GM23338 (cell line): ENCODE measurements around the gene BCL2.

Experiments used
- CREB1 ChIP-seq: fragments of 250-450 bp; sonication (Bioruptor Pico); IDR thresholded peaks from 2 replicates; pipeline ENCODE4 v1.5.0; 2020; ENCODE audit warnings: low read depth, mild to moderate bottlenecking, moderate library complexity
- CTCF ChIP-seq, 2 experiments: fragments of 200-600 bp in 1 of 2; sonication (generic) in 1 of 2; conservative IDR thresholded peaks; 2 replicates each; pipeline versions ENCODE4 v1.5.1 to v1.6.1; 2016 to 2017; ENCODE audit warnings: antibody characterized with exemption in 2 of 2, low read depth in 2 of 2, mild to moderate bottlenecking in 2 of 2, moderate library complexity in 1 of 2
- ETS1 ChIP-seq: IDR thresholded peaks from 2 replicates; pipeline ENCODE4 v1.6.1; 2016; ENCODE audit warnings: antibody characterized with exemption
- EZH2 ChIP-seq: fragments of 200-600 bp; sonication (generic); IDR thresholded peaks from one replicate; pipeline ENCODE4 v1.8.0; 2017; ENCODE audit warnings: antibody characterized with exemption, mild to moderate bottlenecking, low read depth; ENCODE audit not compliant: unreplicated experiment
- POLR2AphosphoS5 ChIP-seq: IDR thresholded peaks from 2 replicates; pipeline ENCODE4 v1.6.1; 2016; ENCODE audit warnings: antibody characterized with exemption, low read depth

- TF ChIP-seq CTCF (conservative IDR thresholded peaks at IDR 0.05; ENCODE audit: low read depth in 2 of 2) (no peak), CREB1 (no peak), POLR2AphosphoS5 (no peak), ETS1 (no peak), EZH2 (no peak)
These were observed 223.2 kb downstream of the BCL2 start for GRCh38 chr18:63096327-63096874.
